Effector memory CD4-positive, alpha-beta T cell (primary cell): ENCODE data around the gene LSAMP.

Experiments used
- DNase-seq, 3 donors: peaks; one replicate each; pipeline ENCODE4 v3.0.0-alpha.2; 2020
- H3K27ac ChIP-seq: 2 replicates; pipeline ENCODE4 v1.7.0; 2013; ENCODE audit warnings: mild to moderate bottlenecking, low read length, moderate library complexity; ENCODE audit not compliant: insufficient read depth, poor library complexity, severe bottlenecking
- H3K27me3 ChIP-seq: replicated peaks from 2 replicates; pipeline ENCODE4 v1.7.0; 2013; ENCODE audit warnings: mild to moderate bottlenecking, low read length; ENCODE audit not compliant: insufficient read depth, control insufficient read depth, poor library complexity, severe bottlenecking
- H3K36me3 ChIP-seq: 2 replicates; pipeline ENCODE4 v1.7.0; 2013; ENCODE audit warnings: mild to moderate bottlenecking, low read length, moderate library complexity; ENCODE audit not compliant: control insufficient read depth, insufficient read depth
- H3K4me1 ChIP-seq: 2 replicates; pipeline ENCODE4 v1.7.0; 2013; ENCODE audit warnings: low read length, mild to moderate bottlenecking; ENCODE audit not compliant: control insufficient read depth, insufficient read depth, poor library complexity, severe bottlenecking
- H3K4me3 ChIP-seq: 2 replicates; pipeline ENCODE4 v1.7.0; 2013; ENCODE audit warnings: low read length, low read depth, mild to moderate bottlenecking; ENCODE audit not compliant: insufficient read depth, poor library complexity, severe bottlenecking
- H3K9me3 ChIP-seq: 2 replicates; pipeline ENCODE4 v1.7.0; 2013; ENCODE audit warnings: mild to moderate bottlenecking, low read length, moderate library complexity; ENCODE audit not compliant: control insufficient read depth

LSAMP gene

DNA sequence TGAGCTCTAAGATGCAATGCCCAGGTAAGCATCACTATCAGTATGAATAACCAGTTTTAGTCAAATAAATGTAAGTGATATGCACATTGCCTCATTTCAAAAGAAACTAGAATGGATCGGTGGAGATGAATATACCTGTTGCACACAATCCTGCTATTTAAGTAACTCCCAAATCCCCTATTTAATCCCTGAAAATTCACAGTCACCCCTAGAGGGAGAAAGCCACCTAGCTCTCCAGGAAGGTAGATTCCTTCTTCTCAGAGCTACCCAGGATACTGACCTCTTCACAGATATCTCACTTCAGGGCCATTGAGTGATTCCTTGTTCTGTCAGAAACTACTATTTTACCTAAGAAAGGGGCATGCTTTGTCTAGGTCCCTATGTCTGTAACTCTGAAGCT, 11.7 kb downstream of the LSAMP start:
- Histone ChIP-seq H3K4me1 (no peaks in the 10 kb centered on the region), H3K27ac (no peak overlapping the region), H3K36me3 (no peaks in the 10 kb centered on the region), H3K9me3 (no peaks in the 10 kb centered on the region), H3K27me3 (no peaks in the 10 kb centered on the region), H3K4me3 (no peak overlapping the region)
- no peak for DNase-seq

GRCh38 chr3:116432795-116433194, 12.5 kb downstream of the LSAMP start:
- Histone ChIP-seq H3K4me3 (no peak overlapping the region), H3K27me3 (no peaks in the 10 kb centered on the region), H3K9me3 (no peaks in the 10 kb centered on the region), H3K36me3 (no peaks in the 10 kb centered on the region), H3K27ac (no peak overlapping the region), H3K4me1 (no peaks in the 10 kb centered on the region)
- no peak for DNase-seq

- no peak overlapping the region for H3K4me3 ChIP-seq
- H3K36me3 ChIP-seq = no peaks in the 10 kb centered on the region
- peaks cover 3% of the 10 kb centered on the region for H3K9me3 ChIP-seq
- no peak overlapping the region for H3K27ac ChIP-seq
- DNase-seq = no peak
- no peaks in the 10 kb centered on the region for H3K4me1 ChIP-seq
- no peaks in the 10 kb centered on the region for H3K27me3 ChIP-seq
These were observed 15.6 kb downstream of the LSAMP start for GRCh38 chr3:116429479-116430269.

GRCh38 chr3:116426036-116426435, 19.3 kb downstream of the LSAMP start:
- H3K9me3 ChIP-seq = peaks cover 3% of the 10 kb centered on the region
- H3K4me3 ChIP-seq = no peak overlapping the region
- H3K27ac ChIP-seq = no peak overlapping the region
- no peaks in the 10 kb centered on the region for H3K4me1 ChIP-seq
- no peaks in the 10 kb centered on the region for H3K27me3 ChIP-seq
- no peaks in the 10 kb centered on the region for H3K36me3 ChIP-seq
- DNase-seq = no peak

DNA sequence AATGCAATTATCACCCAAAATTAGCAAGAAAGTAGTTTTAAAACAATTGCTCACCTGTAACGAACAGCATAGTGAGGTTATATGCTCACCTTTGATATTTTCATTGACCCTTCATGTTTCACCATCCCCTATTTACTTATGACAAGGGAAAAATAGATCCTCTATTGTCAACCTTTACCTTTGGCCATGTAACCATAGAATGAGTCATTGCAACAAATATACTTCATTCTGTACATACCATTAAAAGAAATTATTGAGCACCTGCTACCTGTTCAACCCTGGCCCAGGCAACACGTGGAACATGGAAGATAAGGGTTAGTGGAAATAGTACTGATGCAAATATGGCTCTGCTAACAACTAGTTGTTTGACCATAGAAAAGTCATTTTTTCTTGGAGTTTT, 20.2 kb downstream of the LSAMP start:
- H3K9me3 ChIP-seq = peaks cover 3% of the 10 kb centered on the region
- no peak for DNase-seq
- no peak overlapping the region for H3K27ac ChIP-seq
- H3K4me3 ChIP-seq = no peak overlapping the region
- H3K36me3 ChIP-seq = no peaks in the 10 kb centered on the region
- no peaks in the 10 kb centered on the region for H3K4me1 ChIP-seq
- H3K27me3 ChIP-seq = no peaks in the 10 kb centered on the region

GRCh38 chr3:116423945-116424344, 21.3 kb downstream of the LSAMP start:
- H3K27me3 ChIP-seq = no peaks in the 10 kb centered on the region
- H3K27ac ChIP-seq = no peak overlapping the region
- H3K36me3 ChIP-seq = no peaks in the 10 kb centered on the region
- peaks cover 3% of the 10 kb centered on the region for H3K9me3 ChIP-seq
- no peak for DNase-seq
- H3K4me1 ChIP-seq = no peaks in the 10 kb centered on the region
- no peak overlapping the region for H3K4me3 ChIP-seq

DNA sequence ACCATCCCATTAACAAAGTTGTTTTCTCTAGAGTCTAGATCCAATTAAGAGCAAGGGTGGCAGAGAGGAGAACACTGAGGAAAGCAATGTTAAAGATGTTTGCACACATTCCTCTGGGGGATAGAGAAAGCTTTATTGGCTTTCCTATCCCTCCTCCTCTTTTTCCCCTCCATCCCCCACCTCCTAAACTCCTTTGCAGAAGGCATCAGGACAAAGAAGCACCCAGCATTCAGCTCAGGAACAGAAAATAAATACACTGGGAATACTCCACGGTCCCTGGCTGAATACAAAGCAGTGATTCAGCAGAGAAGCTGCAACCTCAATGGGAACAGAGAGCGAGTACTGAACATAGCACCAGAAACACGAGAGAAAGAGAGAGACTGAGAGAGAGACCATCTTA, 21.9 kb downstream of the LSAMP start:
- Histone ChIP-seq H3K4me1 (no peaks in the 10 kb centered on the region), H3K27me3 (no peaks in the 10 kb centered on the region), H3K36me3 (no peaks in the 10 kb centered on the region), H3K27ac (no peak overlapping the region), H3K4me3 (no peak overlapping the region), H3K9me3 (peaks cover 3% of the 10 kb centered on the region)
- DNase-seq = no peak

DNA sequence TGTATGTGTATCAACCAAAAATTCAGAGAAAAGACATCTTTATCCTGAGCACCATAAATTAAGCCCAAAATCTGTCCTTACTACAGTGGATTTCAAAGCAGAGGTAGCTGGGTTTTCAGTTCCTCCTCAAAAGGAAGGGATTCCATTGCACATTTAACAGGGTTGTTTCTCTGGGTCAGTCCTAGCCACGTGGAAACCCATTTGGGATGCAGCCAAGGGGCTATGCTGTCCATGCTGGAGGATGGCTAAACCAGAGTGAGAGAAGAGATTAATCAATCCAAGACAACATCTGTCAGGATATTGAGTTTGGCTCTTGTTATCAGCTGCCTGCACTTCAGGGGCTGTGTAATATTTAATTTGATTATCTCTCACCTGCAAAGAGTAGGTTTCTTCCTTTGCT, 28.1 kb downstream of the LSAMP start:
- H3K4me3 ChIP-seq = no peak overlapping the region
- H3K36me3 ChIP-seq = no peaks in the 10 kb centered on the region
- H3K4me1 ChIP-seq = no peaks in the 10 kb centered on the region
- H3K27me3 ChIP-seq = no peaks in the 10 kb centered on the region
- H3K27ac ChIP-seq = no peak overlapping the region
- no peaks in the 10 kb centered on the region for H3K9me3 ChIP-seq
- DNase-seq = no peak

- H3K4me3 ChIP-seq = no peak overlapping the region
- no peaks in the 10 kb centered on the region for H3K36me3 ChIP-seq
- no peak for DNase-seq
- H3K27ac ChIP-seq = no peak overlapping the region
- no peaks in the 10 kb centered on the region for H3K27me3 ChIP-seq
- no peaks in the 10 kb centered on the region for H3K9me3 ChIP-seq
- no peaks in the 10 kb centered on the region for H3K4me1 ChIP-seq
These were observed 32.0 kb downstream of the LSAMP start for GRCh38 chr3:116413319-116413718.

DNA sequence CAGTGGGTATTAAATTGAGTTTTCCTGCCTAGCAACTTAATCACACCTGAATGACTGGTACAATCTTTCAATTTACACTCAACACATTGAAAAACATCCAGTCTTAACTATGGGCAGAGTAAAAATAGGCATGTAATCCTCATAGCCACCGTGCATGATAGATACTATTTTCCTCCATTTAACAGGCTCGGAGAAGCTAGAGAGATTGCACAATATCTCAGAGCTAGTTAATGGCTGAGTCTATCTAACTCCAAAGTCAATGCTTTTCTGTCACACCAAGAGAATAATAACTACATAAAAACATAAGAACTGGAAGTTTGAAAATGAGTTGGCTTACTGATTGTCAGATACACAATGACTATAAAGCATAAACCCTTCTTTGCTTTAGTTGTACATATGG, 36.8 kb downstream of the LSAMP start:
- Histone ChIP-seq H3K36me3 (no peaks in the 10 kb centered on the region), H3K4me3 (no peak overlapping the region), H3K9me3 (no peaks in the 10 kb centered on the region), H3K4me1 (no peaks in the 10 kb centered on the region), H3K27ac (no peak overlapping the region), H3K27me3 (no peaks in the 10 kb centered on the region)
- DNase-seq = no peak
